Mammary epithelial cell (primary cell): ENCODE data around the gene USP17L28.
"Not testable (repeated sequence)": the region's sequence is repeated elsewhere in the genome, so short reads cannot be mapped to it uniquely, and the experiment has no call there.

ENCODE experiments used
- CTCF ChIP-seq, 2 donors: IDR thresholded peaks in 1 of 2; conservative IDR thresholded peaks in 1 of 2; 2 replicates each; pipeline ENCODE4 v1.5.1; 2011 to 2012; ENCODE audit warnings: inconsistent platforms in 2 of 2, low read length in 2 of 2, mild to moderate bottlenecking in 2 of 2, control low read depth in 1 of 2, low read depth in 1 of 2; ENCODE audit not compliant: insufficient read depth in 1 of 2; ENCODE audit errors: extremely low read depth in 1 of 2
- EZH2 ChIP-seq: IDR thresholded peaks from 2 replicates; pipeline ENCODE4 v1.6.1; 2012; ENCODE audit warnings: low read length, inconsistent platforms, borderline replicate concordance

- not testable (repeated sequence) for TF ChIP-seq CTCF (conservative IDR thresholded peaks at IDR 0.05 in 1 of 2, IDR thresholded peaks at IDR 0.05 in 1 of 2; ENCODE audit: extremely low read depth in 1 of 2, insufficient read depth in 1 of 2, low read depth in 1 of 2, low read length in 2 of 2); EZH2
These were observed 24.5 kb upstream of the USP17L28 start for GRCh38 chr4:9324191-9324590.
